Cerebellar nuclear complex (tissue), 1 donor: Measurements from ENCODE around the gene ACOT7.
"Not testable (repeated sequence)": the region's sequence is repeated elsewhere in the genome, so short reads cannot be mapped to it uniquely, and the experiment has no call there.

Experiments used
- DNase-seq, 2 experiments: peaks; one replicate each; lab custom pipeline; 2025; lab: John Stamatoyannopoulos, UW

Gene ACOT7

GRCh38 chr1:6399294-6399693, 5.7 kb upstream of the ACOT7 start:
- no peak for DNase-seq

- DNase-seq = no peak
Measured at GRCh38 chr1:6397844-6398441, 4.4 kb upstream of the ACOT7 start.

- no peak for DNase-seq
Measured at GRCh38 chr1:6396998-6397397, 3.4 kb upstream of the ACOT7 start.

GRCh38 chr1:6395781-6396244, 2.2 kb upstream of the ACOT7 start:
- not testable (repeated sequence) for DNase-seq

- DNase-seq = not testable (repeated sequence)
Measured at GRCh38 chr1:6395130-6395529, 1.6 kb upstream of the ACOT7 start.

GRCh38 chr1:6392809-6393399, 663 bp downstream of the ACOT7 start:
- no peak for DNase-seq

- no peak for DNase-seq
Measured at GRCh38 chr1:6391951-6392808, 1.4 kb downstream of the ACOT7 start.

GRCh38 chr1:6389971-6390370, 3.6 kb downstream of the ACOT7 start:
- DNase-seq = no peak

GRCh38 chr1:6386371-6386949, 7.1 kb downstream of the ACOT7 start:
- no peak for DNase-seq

GRCh38 chr1:6385488-6386191, 7.9 kb downstream of the ACOT7 start:
- peak in 1 of 2 experiments; percentile 11 for DNase-seq

- no peak for DNase-seq
Measured at GRCh38 chr1:6384962-6385361, 8.6 kb downstream of the ACOT7 start.

- DNase-seq = no peak
Measured at GRCh38 chr1:6384135-6384534, 9.4 kb downstream of the ACOT7 start.

- DNase-seq = no peak
Measured at GRCh38 chr1:6380037-6380436, 13.5 kb downstream of the ACOT7 start.

GRCh38 chr1:6378096-6378746, 15.3 kb downstream of the ACOT7 start:
- no peak for DNase-seq

GRCh38 chr1:6373961-6374720, 19.4 kb downstream of the ACOT7 start:
- no peak for DNase-seq

- not testable (repeated sequence) for DNase-seq
Measured at GRCh38 chr1:6372236-6372635, 21.3 kb downstream of the ACOT7 start.

GRCh38 chr1:6370006-6370405, 23.6 kb downstream of the ACOT7 start:
- no peak for DNase-seq

- DNase-seq = no peak
Measured at GRCh38 chr1:6367381-6368012, 26.1 kb downstream of the ACOT7 start.

- DNase-seq = no peak
Measured at GRCh38 chr1:6365047-6365446, 28.5 kb downstream of the ACOT7 start.
